Psoas muscle (tissue), 8 donors: ENCODE results near the gene PLCB3. TPM values are rescaled to one million over a fixed set of nuclear protein-coding genes. Genes with fewer than 3 reads are reported as not detected.

Source experiments
- ATAC-seq, 4 donors: fragments of 200-7000 bp; cut with Tn5 transposase; one replicate each; pipeline ENCODE4 v1.9.1; 2020; ENCODE audit warnings: moderate library complexity in 3 of 4, mild to moderate bottlenecking in 2 of 4
- DNase-seq, 2 donors: peaks; one replicate each; pipeline ENCODE4 v3.0.0-alpha.2; 2020
- H3K27ac ChIP-seq: fragments of 200-600 bp; one replicate; pipeline ENCODE4 v1.8.0; 2022
- H3K27me3 ChIP-seq, 3 donors: fragments of 200-600 bp in 1 of 3; one replicate each; pipeline versions ENCODE4 v1.6.1 to v1.8.0; 2013 to 2022; ENCODE audit warnings: low read length in 2 of 3, mild to moderate bottlenecking in 2 of 3, moderate library complexity in 1 of 3; ENCODE audit not compliant: insufficient read depth in 3 of 3
- H3K36me3 ChIP-seq, 2 donors: fragments of 200-600 bp in 1 of 2; one replicate each; pipeline versions ENCODE4 v1.6.1 to v1.8.0; 2013 to 2022; ENCODE audit warnings: low read depth in 1 of 2, mild to moderate bottlenecking in 1 of 2, moderate library complexity in 1 of 2; ENCODE audit not compliant: insufficient read depth in 1 of 2
- H3K4me1 ChIP-seq: fragments of 200-600 bp; one replicate; pipeline ENCODE4 v1.8.0; 2022
- H3K4me3 ChIP-seq: fragments of 200-600 bp; one replicate; pipeline ENCODE4 v1.8.0; 2022; ENCODE audit warnings: mild to moderate bottlenecking
- H3K9me3 ChIP-seq: fragments of 200-600 bp; one replicate; pipeline ENCODE4 v1.8.0; 2022
- CTCF ChIP-seq: fragments of 200-600 bp; IDR thresholded peaks from one replicate; pipeline ENCODE4 v1.8.0; 2022; ENCODE audit warnings: antibody characterized with exemption
- whole genome bisulfite sequencing, 3 donors: extraction: QIAGEN DNeasy Blood & Tissue Kit; methylation state at CpG; one replicate each; pipeline versions ENCODE4 v1.1.6 to v1.1.7; 2013; 5-methylcytosine and 5-hydroxymethylcytosine counted together
- intact Hi-C, 2 donors: fragments of 100-400 bp; cut with DNase I; formaldehyde crosslinking; loops; one replicate each; pipeline versions ENCODE4 v1.11.0 to v1.14.2; 2022
- polyA plus RNA-seq, 3 donors: library from polyadenylated mRNA; stranded (reverse); fragments of 200-250 nt; gene quantifications; one replicate each; pipeline ENCODE4 v1.2.3, GENCODE V29; 2013
- total RNA-seq, 4 donors: library from RNA; stranded (reverse); fragmentation: NEBNext Ultra II Directional in 2 of 4; extraction: Animal tissue kit (Norgen Biotek cat#: 25700) in 2 of 4; gene quantifications; one replicate each; pipeline versions ENCODE4 v1.2.1 to v1.2.4, GENCODE V29; 2021 to 2023
- donor health status: healthy with polysubstance abuse.
- donor health status: DM: no; HTN: no; CAD: no; lungs with moderate emphysema.
- donor health status: Bipolar disorder and iron deficiency.
- donor health status: healthy.
- donor health status: DM: yes; HTN: yes; CAD: no.
- donor health status: DM: no; HTN: no; CAD: no.
- donor health status: DM: no; HTN: no; CAD: no.
- donor health status: DM: yes; HTN: yes; CAD: no.

The PLCB3 gene
- total and polyA plus RNA-seq, 7 donors: 3.8 to 10.4 (median 5.9) TPM

GRCh38 chr11:64250415-64251015, 815 bp upstream of the PLCB3 start:
- intact Hi-C loops: loop anchor here (2.0 to 5.0 kb wide), 2 partner anchors 18 to 52 kb away; partner anchors contain the start of gene CATSPERZ (in 1 of the 2)
- Histone ChIP-seq H3K4me3 (peak overlapping the region; percentile 89), H3K27ac (no peak overlapping the region), H3K9me3 (no peaks in the 10 kb centered on the region), H3K27me3 (no peaks in the 10 kb centered on the region), H3K36me3 (peaks cover 0 to 11% of the 10 kb centered on the region in 2 donors), H3K4me1 (peaks cover 36% of the 10 kb centered on the region)
- ATAC-seq (peak in 1 of 4 donors; percentile 1), DNase-seq (no peak)
- WGBS, 3 donors: 23 to 32% (median 24%) methylated on average over 12 to 13 of the region's 13 CpGs
- TF ChIP-seq CTCF: no peak

- Histone ChIP-seq H3K4me1 (peaks cover 36% of the 10 kb centered on the region), H3K27ac (peak overlapping the region; percentile 75), H3K4me3 (peak overlapping the region; percentile 89), H3K9me3 (no peaks in the 10 kb centered on the region), H3K36me3 (peaks cover 0 to 23% of the 10 kb centered on the region in 2 donors), H3K27me3 (no peaks in the 10 kb centered on the region)
- no peak for ATAC-seq
- no peak for TF ChIP-seq CTCF
- WGBS, 3 donors: 0 to 1% (median 0%) methylated on average over 10 to 18 of the region's 18 CpGs
- intact Hi-C loops: loop anchor here (2.0 to 5.0 kb wide), 2 partner anchors 17 to 51 kb away; partner anchors contain the start of gene CATSPERZ (in 1 of the 2)
- no peak for DNase-seq
Measured at GRCh38 chr11:64251753-64252002, 348 bp downstream of the PLCB3 start.

- H3K4me3 ChIP-seq: peak overlapping the region; percentile 89
- H3K9me3 ChIP-seq: no peaks in the 10 kb centered on the region
- peak in 2 of 4 donors; percentile 17 for ATAC-seq
- no peak for TF ChIP-seq CTCF
- 9 to 23% (median 10%) methylated on average over 22 to 23 of the region's 23 CpGs for WGBS, 3 donors
- DNase-seq: peak; percentile 52 to 74
- intact Hi-C loops: loop anchor here in 1 of 2 donors (2.0 to 5.0 kb wide), 2 partner anchors 17 to 50 kb away; partner anchors contain the start of gene CATSPERZ
- H3K27me3 ChIP-seq: no peaks in the 10 kb centered on the region
- peaks cover 36% of the 10 kb centered on the region for H3K4me1 ChIP-seq
- peaks cover 0 to 28% of the 10 kb centered on the region in 2 donors for H3K36me3 ChIP-seq
- H3K27ac ChIP-seq: peak overlapping the region; percentile 75
Measured at GRCh38 chr11:64252003-64252872, 908 bp downstream of the PLCB3 start.

- Histone ChIP-seq H3K9me3 (no peaks in the 10 kb centered on the region), H3K27me3 (no peaks in the 10 kb centered on the region), H3K36me3 (peaks cover 0 to 36% of the 10 kb centered on the region in 2 donors), H3K4me3 (peak overlapping the region; percentile 89), H3K27ac (peak overlapping the region; percentile 6), H3K4me1 (peaks cover 32% of the 10 kb centered on the region)
- WGBS, 3 donors: 72 to 73% (median 73%) methylated on average over 8 of the region's 8 CpGs
- ATAC-seq (no peak), DNase-seq (peak in 1 of 2 donors; percentile 41)
- intact Hi-C loops: loop anchor here in 1 of 2 donors (2.0 to 5.0 kb wide), 2 partner anchors 16 to 49 kb away; partner anchors contain the start of gene CATSPERZ
- TF ChIP-seq CTCF: no peak
Measured at GRCh38 chr11:64253043-64253442, 1.7 kb downstream of the PLCB3 start.
